ENCODE measurements around the gene KLHDC9. TPM values are rescaled to one million over a fixed set of nuclear protein-coding genes. Genes with fewer than 3 reads are reported as not detected.

KLHDC9 gene
- total and polyA plus RNA-seq, 2 donors (not counting 1 experiment from before 2014, with no cell fraction given), result 1.6 to 2.7 TPM

- Histone ChIP-seq H3K4me2 (replicated peaks; ENCODE audit: low read depth, low read length, poor library complexity, severe bottlenecking) (no peak overlapping the region), H3K4me3 (ENCODE audit: control extremely low read depth in 1 of 5, extremely low read depth in 1 of 5, insufficient read depth in 1 of 5, low read depth in 2 of 5, low read length in 4 of 5) (no peak overlapping the region), H3K9ac (ENCODE audit: low read length) (no peak overlapping the region), H3K4me1 (ENCODE audit: control insufficient read depth in 2 of 2, insufficient read depth in 2 of 2, low read length in 2 of 2) (no peaks in the 10 kb centered on the region), H3K27ac (ENCODE audit: low read length in 2 of 2) (no peak overlapping the region), H3K9me3 (ENCODE audit: control extremely low read depth in 1 of 3, control insufficient read depth in 2 of 3, insufficient read depth in 1 of 3, low read length in 2 of 3) (no peaks in the 10 kb centered on the region), H2AFZ (ENCODE audit: insufficient read depth, low read depth, low read length, poor library complexity, severe bottlenecking) (no peak overlapping the region), H4K20me1 (ENCODE audit: control insufficient read depth, insufficient read depth, low read length, poor library complexity, severe bottlenecking) (no peaks in the 10 kb centered on the region), H3K36me3 (replicated peaks in 1 of 2; ENCODE audit: control extremely low read depth in 1 of 2, control insufficient read depth in 1 of 2, extremely low read depth in 1 of 2, insufficient read depth in 2 of 2, low read length in 1 of 2) (no peaks in the 10 kb centered on the region), H3K27me3 (replicated peaks in 1 of 4; ENCODE audit: control extremely low read depth in 1 of 4, control insufficient read depth in 3 of 4, insufficient read depth in 4 of 4, low read length in 3 of 4) (no peaks in the 10 kb centered on the region), H3K79me2 (ENCODE audit: control insufficient read depth, insufficient read depth, low read length) (no peaks in the 10 kb centered on the region)
- ChIA-PET POLR2A (no interaction called here), CTCF (no interaction called here)
- TF ChIP-seq, protein P1, sequence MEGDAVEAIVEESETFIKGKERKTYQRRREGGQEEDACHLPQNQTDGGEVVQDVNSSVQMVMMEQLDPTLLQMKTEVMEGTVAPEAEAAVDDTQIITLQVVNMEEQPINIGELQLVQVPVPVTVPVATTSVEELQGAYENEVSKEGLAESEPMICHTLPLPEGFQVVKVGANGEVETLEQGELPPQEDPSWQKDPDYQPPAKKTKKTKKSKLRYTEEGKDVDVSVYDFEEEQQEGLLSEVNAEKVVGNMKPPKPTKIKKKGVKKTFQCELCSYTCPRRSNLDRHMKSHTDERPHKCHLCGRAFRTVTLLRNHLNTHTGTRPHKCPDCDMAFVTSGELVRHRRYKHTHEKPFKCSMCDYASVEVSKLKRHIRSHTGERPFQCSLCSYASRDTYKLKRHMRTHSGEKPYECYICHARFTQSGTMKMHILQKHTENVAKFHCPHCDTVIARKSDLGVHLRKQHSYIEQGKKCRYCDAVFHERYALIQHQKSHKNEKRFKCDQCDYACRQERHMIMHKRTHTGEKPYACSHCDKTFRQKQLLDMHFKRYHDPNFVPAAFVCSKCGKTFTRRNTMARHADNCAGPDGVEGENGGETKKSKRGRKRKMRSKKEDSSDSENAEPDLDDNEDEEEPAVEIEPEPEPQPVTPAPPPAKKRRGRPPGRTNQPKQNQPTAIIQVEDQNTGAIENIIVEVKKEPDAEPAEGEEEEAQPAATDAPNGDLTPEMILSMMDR (IDR thresholded peaks at IDR 0.05), result no peak
- ATAC-seq (ENCODE audit: low read depth) (no peak), DNase-seq (no peak)
- no peak overlapping the region for H3K4me3 Mint-ChIP-seq
- H3K27me3 Mint-ChIP-seq, result peaks cover 4% of the 10 kb centered on the region
- 93% methylated on average over 4 of the region's 5 CpGs for WGBS (ENCODE audit: insufficient coverage)
- no peaks in the 10 kb centered on the region for H3K9me3 Mint-ChIP-seq (ENCODE audit: insufficient read depth)
- H3K4me1 Mint-ChIP-seq, result no peaks in the 10 kb centered on the region
- intact Hi-C loops (cut with micrococcal nuclease), result no loop called here
- no peak overlapping the region for H3K27ac Mint-ChIP-seq
Measured at GRCh38 chr1:161080441-161081405, 17.4 kb upstream of the KLHDC9 start.

DNA sequence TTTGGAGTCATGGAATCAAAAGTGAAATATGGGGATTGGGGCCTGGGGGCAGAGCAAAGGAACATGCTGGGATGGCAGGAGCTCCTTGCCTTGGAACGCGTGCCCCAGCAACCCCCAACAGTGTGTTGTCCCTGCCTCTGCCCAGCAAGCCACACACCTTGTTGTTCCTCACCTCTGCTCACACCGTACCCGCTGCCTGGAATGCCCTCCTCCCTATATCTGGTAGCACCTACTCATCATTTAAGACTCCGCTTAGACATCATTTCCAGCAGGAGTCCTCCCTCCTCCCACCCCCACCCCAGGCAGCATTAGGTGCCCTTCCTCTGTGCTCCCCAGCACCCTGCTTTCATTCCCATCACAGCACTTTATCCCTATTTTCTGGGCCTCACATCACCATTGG lies 16.6 kb upstream of the KLHDC9 start:
- no peak overlapping the region for H3K27ac Mint-ChIP-seq
- DNase-seq (no peak), ATAC-seq (ENCODE audit: low read depth) (no peak)
- Histone ChIP-seq H3K9ac (ENCODE audit: low read length) (no peak overlapping the region), H3K9me3 (ENCODE audit: control extremely low read depth in 1 of 3, control insufficient read depth in 2 of 3, insufficient read depth in 1 of 3, low read length in 2 of 3) (no peaks in the 10 kb centered on the region), H3K4me3 (ENCODE audit: control extremely low read depth in 1 of 5, extremely low read depth in 1 of 5, insufficient read depth in 1 of 5, low read depth in 2 of 5, low read length in 4 of 5) (no peak overlapping the region), H3K36me3 (replicated peaks in 1 of 2; ENCODE audit: control extremely low read depth in 1 of 2, control insufficient read depth in 1 of 2, extremely low read depth in 1 of 2, insufficient read depth in 2 of 2, low read length in 1 of 2) (no peaks in the 10 kb centered on the region), H3K4me2 (replicated peaks; ENCODE audit: low read depth, low read length, poor library complexity, severe bottlenecking) (no peak overlapping the region), H3K4me1 (ENCODE audit: control insufficient read depth in 2 of 2, insufficient read depth in 2 of 2, low read length in 2 of 2) (no peaks in the 10 kb centered on the region), H3K27ac (ENCODE audit: low read length in 2 of 2) (no peak overlapping the region), H3K79me2 (ENCODE audit: control insufficient read depth, insufficient read depth, low read length) (no peaks in the 10 kb centered on the region), H4K20me1 (ENCODE audit: control insufficient read depth, insufficient read depth, low read length, poor library complexity, severe bottlenecking) (no peaks in the 10 kb centered on the region), H3K27me3 (replicated peaks in 1 of 4; ENCODE audit: control extremely low read depth in 1 of 4, control insufficient read depth in 3 of 4, insufficient read depth in 4 of 4, low read length in 3 of 4) (no peaks in the 10 kb centered on the region), H2AFZ (ENCODE audit: insufficient read depth, low read depth, low read length, poor library complexity, severe bottlenecking) (no peak overlapping the region)
- TF ChIP-seq, protein P1 (IDR thresholded peaks at IDR 0.05), result no peak
- no peak for TF ChIP-seq EZH2 (IDR thresholded peaks at IDR 0.05; ENCODE audit: borderline replicate concordance, insufficient read depth, low read depth, low read length, poor library complexity, severe bottlenecking)
- CTCF ChIA-PET, result no interaction called here
- intact Hi-C loops (cut with micrococcal nuclease), result no loop called here
- POLR2A ChIA-PET, result no interaction called here
- H3K9me3 Mint-ChIP-seq (ENCODE audit: insufficient read depth), result no peaks in the 10 kb centered on the region
- no peak overlapping the region for H3K4me3 Mint-ChIP-seq
- H3K27me3 Mint-ChIP-seq, result peaks cover 7% of the 10 kb centered on the region
- no peaks in the 10 kb centered on the region for H3K4me1 Mint-ChIP-seq
- WGBS (ENCODE audit: insufficient coverage), result 80% methylated on average over 5 of the region's 5 CpGs
